ENCODE data around the gene PRSS1. TPM values are rescaled to one million over a fixed set of nuclear protein-coding genes. Genes with fewer than 3 reads are reported as not detected.

Gene PRSS1
- total RNA-seq, 1 donor, result not detected

- DNase-seq (ENCODE audit: low read depth), result no peak
- TF ChIP-seq CTCF (IDR thresholded peaks at IDR 0.05; ENCODE audit: insufficient read depth, low read depth, low read length), result no peak
- peak overlapping the region; percentile 69 for H3K4me3 ChIP-seq (ENCODE audit: low read depth, low read length)
Observed at GRCh38 chr7:142796001-142796500, 46.8 kb downstream of the PRSS1 start.

DNA sequence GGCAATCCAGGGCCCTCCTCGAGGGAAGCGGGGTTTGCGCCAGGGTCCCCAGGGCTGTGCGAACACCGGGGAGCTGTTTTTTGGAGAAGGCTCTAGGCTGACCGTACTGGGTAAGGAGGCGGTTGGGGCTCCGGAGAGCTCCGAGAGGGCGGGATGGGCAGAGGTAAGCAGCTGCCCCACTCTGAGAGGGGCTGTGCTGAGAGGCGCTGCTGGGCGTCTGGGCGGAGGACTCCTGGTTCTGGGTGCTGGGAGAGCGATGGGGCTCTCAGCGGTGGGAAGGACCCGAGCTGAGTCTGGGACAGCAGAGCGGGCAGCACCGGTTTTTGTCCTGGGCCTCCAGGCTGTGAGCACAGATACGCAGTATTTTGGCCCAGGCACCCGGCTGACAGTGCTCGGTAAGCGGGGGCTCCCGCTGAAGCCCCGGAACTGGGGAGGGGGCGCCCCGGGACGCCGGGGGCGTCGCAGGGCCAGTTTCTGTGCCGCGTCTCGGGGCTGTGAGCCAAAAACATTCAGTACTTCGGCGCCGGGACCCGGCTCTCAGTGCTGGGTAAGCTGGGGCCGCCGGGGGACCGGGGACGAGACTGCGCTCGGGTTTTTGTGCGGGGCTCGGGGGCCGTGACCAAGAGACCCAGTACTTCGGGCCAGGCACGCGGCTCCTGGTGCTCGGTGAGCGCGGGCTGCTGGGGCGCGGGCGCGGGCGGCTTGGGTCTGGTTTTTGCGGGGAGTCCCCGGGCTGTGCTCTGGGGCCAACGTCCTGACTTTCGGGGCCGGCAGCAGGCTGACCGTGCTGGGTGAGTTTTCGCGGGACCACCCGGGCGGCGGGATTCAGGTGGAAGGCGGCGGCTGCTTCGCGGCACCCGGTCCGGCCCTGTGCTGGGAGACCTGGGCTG is 47.5 kb downstream of the PRSS1 start:
- DNase-seq (ENCODE audit: low read depth), result no peak
- peak overlapping the region; percentile 69 for H3K4me3 ChIP-seq (ENCODE audit: low read depth, low read length)
- TF ChIP-seq CTCF (IDR thresholded peaks at IDR 0.05; ENCODE audit: insufficient read depth, low read depth, low read length), result no peak

DNA sequence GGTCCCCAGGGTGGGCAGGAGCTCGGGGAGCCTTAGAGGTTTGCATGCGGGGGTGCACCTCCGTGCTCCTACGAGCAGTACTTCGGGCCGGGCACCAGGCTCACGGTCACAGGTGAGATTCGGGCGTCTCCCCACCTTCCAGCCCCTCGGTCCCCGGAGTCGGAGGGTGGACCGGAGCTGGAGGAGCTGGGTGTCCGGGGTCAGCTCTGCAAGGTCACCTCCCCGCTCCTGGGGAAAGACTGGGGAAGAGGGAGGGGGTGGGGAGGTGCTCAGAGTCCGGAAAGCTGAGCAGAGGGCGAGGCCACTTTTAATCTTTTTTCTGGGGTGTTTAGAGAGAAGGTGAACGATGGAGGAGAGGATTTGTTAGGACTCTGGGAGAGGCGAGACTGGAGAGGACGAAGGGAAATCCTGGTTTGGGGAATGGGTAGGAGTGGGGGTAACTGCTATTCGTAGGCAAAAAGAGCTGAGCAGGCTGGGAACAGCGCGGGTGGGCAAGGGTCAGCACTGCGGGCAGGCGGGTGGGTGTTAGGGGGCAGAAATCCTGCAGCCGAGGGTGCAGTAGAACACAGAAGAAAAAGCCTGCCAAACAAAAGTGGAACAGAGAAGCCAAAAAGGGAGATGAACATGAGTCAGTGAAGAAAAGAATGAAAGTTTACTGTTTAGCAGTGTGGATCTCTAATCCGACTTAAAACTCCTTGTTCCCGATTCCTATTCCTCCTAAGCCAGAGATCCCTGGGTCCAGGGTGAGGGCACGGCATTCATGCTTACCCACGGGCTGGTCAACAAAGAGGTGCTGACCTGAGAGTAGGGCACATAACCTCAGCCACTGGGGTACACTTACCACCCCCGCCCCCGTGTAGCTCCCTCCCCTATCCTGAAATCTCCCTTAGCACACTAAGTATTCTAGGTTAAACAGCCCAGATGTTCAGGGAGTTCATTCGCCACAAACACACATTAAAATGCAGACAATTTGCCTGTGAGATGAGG is 48.4 kb downstream of the PRSS1 start:
- peak overlapping the region; percentile 69 for H3K4me3 ChIP-seq (ENCODE audit: low read depth, low read length)
- no peak for DNase-seq (ENCODE audit: low read depth)
- no peak for TF ChIP-seq CTCF (IDR thresholded peaks at IDR 0.05; ENCODE audit: insufficient read depth, low read depth, low read length)

- TF ChIP-seq CTCF (IDR thresholded peaks at IDR 0.05; ENCODE audit: insufficient read depth, low read depth, low read length), result no peak
- H3K4me3 ChIP-seq (ENCODE audit: low read depth, low read length), result peak overlapping the region; percentile 69
- DNase-seq (ENCODE audit: low read depth), result no peak
Observed at GRCh38 chr7:142798451-142799436, 49.5 kb downstream of the PRSS1 start.

DNA sequence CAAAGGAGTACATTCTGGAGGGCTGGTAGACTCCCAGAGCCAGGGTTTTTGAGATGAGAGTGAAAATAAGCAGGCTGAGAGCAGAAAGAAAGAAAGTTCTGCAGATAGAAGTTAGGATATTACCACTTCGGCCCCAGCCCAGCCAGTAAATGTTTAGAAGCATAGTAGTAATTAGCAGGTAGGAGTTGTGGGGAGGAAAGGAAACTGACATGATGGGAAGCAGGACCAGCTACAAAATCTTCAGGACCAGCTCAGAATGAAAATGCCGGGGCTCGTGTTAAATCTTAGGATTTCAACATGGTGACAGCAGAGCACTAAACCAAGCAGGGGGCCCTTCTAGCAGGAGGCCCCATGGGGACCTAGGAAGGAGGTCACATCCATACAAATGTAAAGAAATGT is 50.2 kb downstream of the PRSS1 start:
- H3K4me3 ChIP-seq (ENCODE audit: low read depth, low read length), result no peak overlapping the region
- TF ChIP-seq CTCF (IDR thresholded peaks at IDR 0.05; ENCODE audit: insufficient read depth, low read depth, low read length), result no peak
- no peak for DNase-seq (ENCODE audit: low read depth)

DNA sequence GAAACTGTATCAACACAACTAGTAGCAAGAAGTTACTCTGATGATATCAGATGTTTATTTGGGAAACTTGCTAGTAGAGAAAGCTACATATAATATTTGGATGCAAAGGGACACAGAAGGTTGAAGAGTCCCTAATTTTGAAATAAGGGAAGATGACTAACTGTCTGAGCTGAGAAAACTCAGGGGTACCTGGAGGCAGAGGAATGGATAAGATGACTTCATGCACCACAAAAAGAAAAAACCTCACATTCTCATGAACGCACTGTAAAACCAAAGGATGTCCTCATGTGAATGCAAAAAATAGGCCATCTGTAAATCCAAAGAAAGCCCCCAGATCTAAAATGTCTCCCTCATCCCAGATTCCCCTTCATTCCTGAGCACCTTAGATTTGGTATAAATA is 50.8 kb downstream of the PRSS1 start:
- TF ChIP-seq CTCF (IDR thresholded peaks at IDR 0.05; ENCODE audit: insufficient read depth, low read depth, low read length), result no peak
- H3K4me3 ChIP-seq (ENCODE audit: low read depth, low read length), result no peak overlapping the region
- DNase-seq (ENCODE audit: low read depth), result no peak
